HG02798 (cell line): ENCODE data around the gene SLC7A5.
A peak's percentile ranks its signal among the peaks of the same experiment; 100 is the strongest.
"Not testable (repeated sequence)": the region's sequence is repeated elsewhere in the genome, so short reads cannot be mapped to it uniquely, and the experiment has no call there.

ENCODE experiments used
- ATAC-seq: cut with Tn5 transposase; IDR thresholded peaks from one replicate; pipeline ENCODE4 v1.9.1; 2021; ENCODE audit warnings: mild to moderate bottlenecking; ENCODE audit not compliant: unreplicated experiment, poor library complexity

SLC7A5 gene

GRCh38 chr16:87869061-87869878 lies at the start of gene SLC7A5:
Gene SLC7A5 (minus strand): TSS chr16:87869507. CDS start chr16:87869422, 85 bp downstream.
- peak; percentile 75 for ATAC-seq

GRCh38 chr16:87918338-87918737 lies 49.0 kb upstream of the SLC7A5 start:
- no peak for ATAC-seq

- no peak for ATAC-seq
Observed at GRCh38 chr16:87917503-87917902, 48.2 kb upstream of the SLC7A5 start.

DNA sequence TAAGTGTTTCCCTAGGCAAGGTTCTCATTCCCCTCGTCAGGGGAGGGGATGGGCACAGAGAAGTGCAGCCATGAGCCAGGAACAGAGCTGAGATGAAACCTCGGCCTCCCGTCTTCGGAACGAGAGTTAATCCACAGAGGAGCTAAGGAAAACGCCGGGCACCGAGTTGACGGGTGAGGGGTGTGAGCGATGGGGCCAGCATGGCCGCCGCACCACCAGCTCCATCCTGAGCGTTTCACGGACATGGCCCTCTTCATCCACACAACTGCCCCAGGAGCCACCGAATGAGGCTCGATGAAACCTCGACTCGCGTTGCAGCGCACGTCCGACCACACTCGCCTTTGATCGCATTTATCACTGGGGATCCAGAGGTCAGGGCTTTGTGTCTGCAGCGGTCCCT lies 45.5 kb upstream of the SLC7A5 start:
- no peak for ATAC-seq

DNA sequence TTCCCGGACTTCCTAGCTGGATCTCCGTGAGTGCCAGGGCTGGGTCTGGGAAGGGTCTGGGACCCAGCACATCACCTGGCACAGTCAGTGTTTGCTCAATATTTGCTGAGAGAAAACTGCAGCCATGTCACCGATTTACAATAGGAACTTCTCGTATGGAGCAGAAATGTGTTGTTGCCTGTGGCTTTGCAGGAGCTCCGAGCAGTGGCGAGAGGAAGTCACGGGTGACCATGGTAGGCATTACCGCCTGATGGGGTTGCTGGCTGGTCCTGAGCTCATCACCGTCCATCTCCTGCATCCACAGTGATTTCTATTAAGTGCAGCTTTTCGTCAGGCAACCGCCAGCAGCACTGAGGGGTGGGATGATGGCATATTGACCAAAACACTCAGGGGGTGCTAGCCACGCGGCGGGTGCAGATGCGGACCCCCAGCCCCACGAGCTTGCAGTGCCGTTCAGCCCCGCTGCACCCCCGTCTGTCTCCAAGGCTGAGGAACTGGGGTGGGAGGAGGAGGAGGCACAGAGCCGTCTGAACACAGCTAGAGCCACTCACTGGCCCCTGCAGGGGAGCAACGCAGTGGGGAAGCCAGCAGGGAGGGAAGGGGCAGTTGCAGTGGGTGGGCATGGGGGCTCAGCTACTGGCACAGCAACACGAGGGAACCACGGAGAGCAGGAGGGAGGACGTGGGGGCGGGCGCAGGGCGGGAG lies 44.9 kb upstream of the SLC7A5 start:
- not testable (repeated sequence) for ATAC-seq

DNA sequence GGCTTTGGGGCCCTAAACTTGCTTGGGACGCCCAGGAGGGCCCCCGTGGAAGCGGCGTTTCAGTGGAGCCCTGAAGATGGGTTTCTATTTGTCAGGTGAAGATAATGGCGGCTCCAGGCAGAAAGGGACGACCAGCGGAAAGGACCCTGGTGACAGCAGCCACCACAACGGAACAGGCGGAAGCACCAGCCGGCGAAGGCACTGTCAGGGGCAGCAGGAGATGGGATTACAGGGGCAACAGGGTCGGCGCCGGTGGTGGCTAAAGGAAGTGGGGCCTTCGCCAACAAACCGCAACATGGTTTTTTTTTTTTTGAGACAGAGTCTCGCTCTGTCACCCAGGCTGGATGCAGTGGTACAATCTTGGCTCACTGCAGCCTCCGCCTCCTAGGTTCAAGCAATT lies 43.4 kb upstream of the SLC7A5 start:
- ATAC-seq: not testable (repeated sequence)

GRCh38 chr16:87911106-87911763 lies 41.9 kb upstream of the SLC7A5 start:
- ATAC-seq: not testable (repeated sequence)

DNA sequence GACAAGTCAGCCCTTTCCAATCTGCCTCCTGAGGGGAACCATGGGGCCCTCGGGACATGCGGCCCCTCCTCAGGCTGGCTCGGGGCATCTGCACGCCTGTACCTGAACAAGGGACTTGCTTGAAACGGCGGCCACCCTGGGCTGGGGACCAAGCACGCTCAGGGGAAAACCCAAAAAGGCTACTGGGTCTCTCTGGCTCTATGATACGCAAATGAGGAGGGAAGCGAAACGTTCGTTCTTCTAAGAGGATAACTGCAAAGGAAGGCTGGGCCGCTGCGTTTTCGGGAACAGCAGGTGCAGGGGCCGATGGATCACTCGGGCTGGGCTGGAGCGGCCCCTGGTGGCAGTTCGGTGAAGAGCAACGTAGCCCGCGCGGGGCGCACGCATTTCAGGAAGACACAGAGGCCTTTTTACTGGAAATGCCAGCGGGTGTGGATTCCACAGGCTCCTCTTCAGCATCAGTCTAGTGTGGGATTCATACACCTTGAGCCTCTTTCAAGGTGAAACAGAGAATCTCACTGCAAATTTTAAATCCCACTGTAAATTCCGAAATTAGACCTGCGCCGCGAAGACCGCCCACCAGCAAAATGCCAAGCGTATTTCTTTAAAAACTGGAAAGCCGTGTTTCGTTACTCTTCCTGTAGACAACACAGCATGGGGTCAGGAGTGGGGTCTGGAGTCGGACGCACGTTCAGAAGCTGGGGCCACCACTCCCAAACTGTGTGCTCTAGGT lies 40.1 kb upstream of the SLC7A5 start:
- ATAC-seq: peak; percentile 90

DNA sequence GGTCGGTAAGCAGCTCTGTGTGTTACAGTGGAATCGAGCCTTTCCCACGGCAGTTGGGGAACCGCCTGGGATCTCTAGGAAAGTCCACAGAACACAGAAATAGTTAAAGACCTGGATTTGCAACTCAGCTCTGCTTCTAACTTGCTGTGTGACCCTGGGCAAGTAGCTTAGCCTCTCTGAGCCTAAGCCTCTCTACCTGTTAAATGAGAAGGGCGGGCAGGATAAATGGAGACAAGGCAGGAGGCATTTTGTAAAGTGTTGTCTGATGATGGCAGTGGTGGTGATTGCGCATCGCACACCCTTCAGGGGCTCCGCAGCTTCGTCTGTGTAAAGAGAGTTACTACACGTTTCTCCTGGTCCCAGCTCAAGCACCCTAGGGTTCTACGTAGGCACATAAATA lies 38.8 kb upstream of the SLC7A5 start:
- ATAC-seq: not testable (repeated sequence)

DNA sequence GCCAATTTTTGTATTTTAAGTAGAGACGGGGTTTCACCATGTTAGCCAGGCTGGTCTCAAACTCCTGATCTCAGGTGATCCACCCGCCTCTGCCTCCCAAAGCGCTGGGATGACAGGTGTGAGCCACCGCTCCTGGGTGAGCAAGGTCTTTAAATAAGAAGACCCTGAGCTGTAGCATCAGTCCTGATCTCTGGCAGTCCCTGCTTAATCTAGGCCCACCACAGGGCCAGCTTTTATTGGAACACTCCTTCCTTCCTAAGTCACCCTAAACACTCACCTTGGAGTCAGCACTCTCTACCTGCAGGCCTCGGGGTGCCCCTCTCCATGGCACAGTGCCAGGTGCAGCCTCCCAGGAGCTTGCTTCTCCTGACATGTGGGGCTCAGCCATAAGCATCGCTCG lies 36.2 kb upstream of the SLC7A5 start:
- not testable (repeated sequence) for ATAC-seq

GRCh38 chr16:87904963-87905362 lies 35.7 kb upstream of the SLC7A5 start:
- not testable (repeated sequence) for ATAC-seq

- not testable (repeated sequence) for ATAC-seq
Observed at GRCh38 chr16:87900489-87900888, 31.2 kb upstream of the SLC7A5 start.

- ATAC-seq: no peak
Observed at GRCh38 chr16:87897521-87898505, 28.5 kb upstream of the SLC7A5 start.

DNA sequence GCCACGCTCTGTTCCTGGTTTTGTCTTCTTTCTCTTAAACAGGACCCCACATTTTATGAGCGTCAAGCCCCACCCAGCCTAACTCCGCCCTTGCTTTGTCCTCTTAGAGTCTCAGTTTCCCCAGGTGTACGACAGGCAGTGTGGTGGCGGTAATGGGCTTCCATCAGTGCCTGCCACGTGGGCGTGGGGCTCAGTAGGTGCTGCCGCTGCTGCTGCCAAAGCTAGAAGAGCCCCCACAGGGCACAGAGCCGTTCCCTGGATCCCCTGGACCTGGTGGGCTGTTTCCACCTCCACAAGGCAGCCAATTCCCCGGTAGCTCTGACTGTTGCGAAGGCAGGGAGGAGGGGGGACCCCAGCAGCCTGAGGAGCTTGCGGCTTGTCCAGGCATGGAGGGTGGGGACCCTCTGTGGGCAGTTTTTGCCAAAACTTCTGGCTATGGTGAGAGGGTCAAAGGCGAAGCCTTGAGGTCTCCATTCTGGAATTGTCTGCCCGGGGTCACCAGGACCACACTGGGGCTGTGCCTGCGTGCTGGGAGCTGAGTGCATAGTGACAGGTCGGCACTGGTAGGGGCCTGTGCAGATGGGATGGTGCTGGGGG lies 27.7 kb upstream of the SLC7A5 start:
- ATAC-seq: not testable (repeated sequence)

DNA sequence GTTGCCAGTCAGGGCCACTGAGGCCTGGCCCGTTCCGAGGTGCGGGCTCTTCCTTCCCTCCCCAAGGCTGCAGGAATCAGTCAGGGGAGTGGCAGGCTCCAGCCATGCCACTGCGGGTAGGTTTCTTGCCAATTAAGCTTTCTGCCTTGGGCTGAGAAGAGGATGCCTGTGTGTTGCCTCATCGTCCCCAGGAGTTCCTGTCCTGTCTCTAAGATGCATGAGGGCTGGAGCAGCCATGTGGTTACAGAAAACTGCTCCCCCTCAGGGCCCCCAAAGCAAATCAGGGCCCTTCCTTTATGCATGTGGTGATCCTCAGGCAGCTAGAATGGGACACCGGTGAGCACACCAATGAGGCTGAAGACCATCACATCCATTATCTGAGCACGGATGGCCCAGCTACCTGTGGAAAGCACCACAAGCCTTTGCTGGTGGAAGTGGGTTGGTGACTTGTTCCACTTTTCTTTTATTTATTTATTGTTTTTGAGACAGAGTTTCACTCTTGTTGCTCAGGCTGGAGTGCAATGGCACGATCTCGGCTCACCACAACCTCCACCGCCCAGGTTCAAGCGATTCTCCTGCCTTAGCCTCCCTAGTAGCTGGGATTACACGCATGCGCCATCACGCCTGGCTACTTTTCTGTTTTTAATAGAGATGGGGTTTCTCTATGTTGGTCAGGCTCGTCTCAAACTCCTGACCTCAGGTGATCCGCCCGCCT lies 27.0 kb upstream of the SLC7A5 start:
- peak; percentile 12 for ATAC-seq

DNA sequence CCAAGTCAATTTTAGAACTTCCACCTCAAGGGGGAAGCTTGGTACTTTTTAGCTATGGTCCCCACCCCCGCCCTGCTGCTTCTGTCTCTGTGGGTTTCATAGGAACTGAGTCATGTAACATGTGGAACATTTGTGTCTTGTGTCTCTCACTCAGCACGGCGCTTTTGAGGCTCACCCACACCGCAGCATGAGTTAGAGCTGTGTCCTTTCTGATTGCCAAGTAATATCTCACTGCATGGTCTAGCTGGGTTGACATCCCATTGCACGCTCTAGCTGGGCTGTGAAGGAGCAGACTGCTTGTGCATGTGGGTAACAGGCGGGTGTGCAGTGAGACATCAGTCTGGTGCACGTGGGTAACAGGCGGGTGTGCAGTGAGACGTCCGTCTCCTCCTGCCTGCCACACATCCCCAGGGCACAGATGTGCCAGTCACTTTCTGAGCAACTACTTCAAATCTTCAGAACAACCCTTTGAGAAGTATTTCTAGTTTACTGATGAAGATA lies 26.4 kb upstream of the SLC7A5 start:
- ATAC-seq: peak; percentile 74

DNA sequence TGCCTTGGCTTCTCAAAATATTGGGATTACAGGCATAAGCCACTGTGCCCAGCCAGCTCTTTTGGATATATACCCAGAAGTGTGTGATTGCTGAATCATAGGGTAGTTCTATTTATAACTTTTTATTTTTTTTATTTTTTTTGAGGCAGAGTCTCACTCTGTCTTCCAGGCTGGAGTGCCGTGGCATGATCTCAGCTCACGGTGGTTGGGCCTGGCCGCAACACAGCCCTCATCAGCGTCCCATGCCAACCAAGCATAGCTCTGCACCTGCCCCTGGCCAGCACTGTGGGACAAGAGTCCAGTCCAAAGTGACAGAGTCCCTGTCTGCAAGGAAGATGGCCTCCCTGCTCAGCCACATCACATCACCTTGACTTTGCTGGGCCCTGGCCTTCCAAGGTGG lies 24.7 kb upstream of the SLC7A5 start:
- not testable (repeated sequence) for ATAC-seq

DNA sequence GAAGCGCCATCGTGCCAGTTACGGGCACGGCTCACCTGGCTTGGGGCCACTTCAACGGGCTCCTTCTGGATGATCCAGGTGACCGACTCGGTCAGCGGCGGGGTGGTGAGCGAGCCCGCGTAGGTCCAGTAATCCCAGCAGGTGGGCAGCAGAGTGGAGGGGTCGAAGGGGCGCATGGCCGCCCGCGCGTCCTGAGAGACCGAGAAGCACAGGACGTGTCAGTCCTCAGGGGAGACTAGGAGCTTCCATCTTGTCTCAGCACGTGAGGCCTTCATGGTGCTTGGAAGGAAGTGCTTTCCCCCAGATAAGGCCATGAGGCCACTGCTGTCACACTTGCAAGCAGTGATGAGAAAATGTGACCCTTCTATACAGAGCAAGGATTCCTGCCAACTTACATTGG lies 22.5 kb upstream of the SLC7A5 start:
- no peak for ATAC-seq
